C4-2B (cell line): ENCODE data around the gene MIS18BP1.
"Not testable (repeated sequence)": the region's sequence is repeated elsewhere in the genome, so short reads cannot be mapped to it uniquely, and the experiment has no call there.

Source experiments
- H3K27ac ChIP-seq: fragments of 450-650 bp; 2 replicates; pipeline ENCODE4 v1.5.1; 2017
- CTCF ChIP-seq: fragments of 450-650 bp; conservative IDR thresholded peaks from 2 replicates; pipeline ENCODE4 v1.5.1; 2017; ENCODE audit warnings: mild to moderate bottlenecking
- ZFX ChIP-seq: fragments of 450-650 bp; IDR thresholded peaks from 2 replicates; pipeline ENCODE4 v1.6.1; 2017

MIS18BP1 gene

GRCh38 chr14:45238988-45239387, 14.0 kb downstream of the MIS18BP1 start:
- TF ChIP-seq ZFX (no peak), CTCF (no peak)
- H3K27ac ChIP-seq: no peak overlapping the region

DNA sequence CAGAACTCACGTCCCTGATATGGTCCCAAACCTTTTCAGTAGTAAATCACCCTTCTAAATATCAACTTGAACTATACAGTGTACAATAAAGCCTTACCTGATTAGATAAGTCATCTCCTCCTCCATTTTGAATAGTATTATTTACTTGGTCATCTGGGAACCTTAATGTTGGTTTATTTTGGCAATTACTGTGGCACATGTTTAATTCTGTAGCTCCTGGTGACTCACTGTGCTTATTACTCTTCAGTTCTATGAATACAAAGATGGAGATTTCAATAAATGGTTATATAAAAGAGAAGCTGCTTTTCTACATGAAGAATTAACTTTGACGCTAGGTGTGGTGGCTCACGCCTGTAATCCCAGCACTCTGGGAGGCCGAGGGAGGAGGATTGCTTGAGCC, 25.4 kb downstream of the MIS18BP1 start:
- TF ChIP-seq CTCF (no peak), ZFX (no peak)

GRCh38 chr14:45222485-45223262, 30.3 kb downstream of the MIS18BP1 start:
- no peak overlapping the region for H3K27ac ChIP-seq
- TF ChIP-seq ZFX (no peak), CTCF (no peak)

More for the DNA sequence above, 25.4 kb downstream of the MIS18BP1 start:
- H3K27ac ChIP-seq: no peak overlapping the region

- not testable (repeated sequence) for H3K27ac ChIP-seq
Measured at GRCh38 chr14:45214341-45214740, 38.7 kb downstream of the MIS18BP1 start.

DNA sequence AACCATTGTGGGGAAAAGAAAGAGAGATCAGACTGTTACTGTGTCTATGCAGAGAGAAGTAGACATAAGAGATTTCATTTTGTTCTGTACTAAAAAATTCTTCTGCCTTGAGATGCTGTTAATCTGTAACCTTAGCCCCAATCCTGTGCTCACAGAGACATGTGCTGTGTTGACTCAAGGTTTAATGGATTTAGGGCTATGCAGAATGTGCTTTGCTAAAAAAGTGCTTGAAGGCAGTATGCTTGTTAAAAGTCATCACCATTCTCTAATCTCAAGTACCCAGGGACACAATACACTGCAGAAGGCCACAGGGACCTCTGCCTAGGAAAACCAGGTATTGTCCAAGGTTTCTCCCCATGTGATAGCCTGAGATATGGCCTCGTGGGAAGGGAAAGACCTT, 39.3 kb downstream of the MIS18BP1 start:
- not testable (repeated sequence) for H3K27ac ChIP-seq

GRCh38 chr14:45212231-45212630, 40.8 kb downstream of the MIS18BP1 start:
- no peak overlapping the region for H3K27ac ChIP-seq
- TF ChIP-seq CTCF (no peak), ZFX (no peak)

DNA sequence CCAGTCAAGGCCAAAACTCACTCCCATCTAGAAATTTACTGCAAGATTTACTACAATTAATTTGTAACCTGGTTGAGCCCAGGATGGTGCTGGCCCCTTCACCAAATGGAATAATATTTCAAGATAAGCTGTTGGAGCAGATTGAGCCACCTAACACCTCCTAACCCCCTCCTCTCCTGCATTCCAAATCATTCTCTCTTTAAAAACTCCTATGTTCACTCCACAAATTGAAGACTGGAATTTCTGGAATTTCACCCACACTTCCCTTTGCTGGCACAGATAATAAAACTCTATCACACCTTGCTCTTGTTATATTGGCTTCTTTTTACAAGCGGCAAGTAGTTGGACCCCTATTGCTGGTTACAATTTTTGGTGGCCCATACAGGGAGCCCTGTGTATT, 41.7 kb downstream of the MIS18BP1 start:
- TF ChIP-seq ZFX (no peak), CTCF (no peak)
- no peak overlapping the region for H3K27ac ChIP-seq

DNA sequence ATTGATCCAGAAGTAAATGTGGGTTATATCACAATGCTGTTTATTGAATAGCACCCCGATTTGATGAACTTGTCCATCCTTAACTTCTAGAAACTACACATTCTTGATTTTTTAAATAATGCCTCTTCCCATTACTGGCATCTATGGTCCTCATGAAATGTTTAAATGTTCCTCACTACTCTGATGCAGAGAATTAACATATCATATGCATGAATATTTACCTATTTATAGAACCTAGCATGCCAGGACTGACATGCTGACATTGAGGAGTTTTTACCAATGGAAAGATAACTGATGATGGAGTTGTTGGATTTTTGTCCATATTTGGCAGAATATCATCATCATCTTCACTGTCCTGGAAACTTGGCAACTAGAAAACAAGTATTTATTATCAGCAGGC, 42.8 kb downstream of the MIS18BP1 start:
- TF ChIP-seq ZFX (no peak), CTCF (no peak)
- no peak overlapping the region for H3K27ac ChIP-seq
